Tibial nerve (tissue), 4 donors: ENCODE data around the gene IFIT3. TPM values are rescaled to one million over a fixed set of nuclear protein-coding genes. Genes with fewer than 3 reads are reported as not detected.
"Not testable (repeated sequence)": the region's sequence is repeated elsewhere in the genome, so short reads cannot be mapped to it uniquely, and the experiment has no call there.

Source experiments
- DNase-seq, 2 donors: peaks; one replicate each; pipeline ENCODE4 v3.0.0-alpha.2; 2019; ENCODE audit warnings: low spot score in 2 of 2
- H3K27ac ChIP-seq, 4 donors: fragments of 200-600 bp; sonication (generic) in 3 of 4; one replicate each; pipeline ENCODE4 v1.5.1; 2017 to 2019; ENCODE audit warnings: mild to moderate bottlenecking in 1 of 4
- H3K27me3 ChIP-seq, 2 donors: fragments of 200-600 bp; sonication (generic) in 1 of 2; one replicate each; pipeline versions ENCODE4 v1.5.1 to v1.6.0; 2017 to 2019
- H3K36me3 ChIP-seq, 3 donors: fragments of 200-600 bp; sonication (generic); one replicate each; pipeline ENCODE4 v1.5.1; 2018 to 2019
- H3K4me1 ChIP-seq, 4 donors: fragments of 200-600 bp; sonication (generic) in 3 of 4; one replicate each; pipeline ENCODE4 v1.5.1; 2017 to 2019
- H3K4me3 ChIP-seq, 4 donors: fragments of 200-600 bp; sonication (generic) in 3 of 4; one replicate each; pipeline ENCODE4 v1.5.1; 2017 to 2019; ENCODE audit warnings: mild to moderate bottlenecking in 1 of 4, moderate library complexity in 1 of 4
- H3K9me3 ChIP-seq, 4 donors: fragments of 200-600 bp; sonication (generic) in 3 of 4; one replicate each; pipeline ENCODE4 v1.5.1; 2017 to 2019
- EP300 ChIP-seq, 2 donors: sonication (generic); formaldehyde crosslinking; IDR thresholded peaks; one replicate each; pipeline ENCODE4 v1.6.1; 2017; ENCODE audit warnings: antibody characterized with exemption in 2 of 2, mild to moderate bottlenecking in 1 of 2
- POLR2A ChIP-seq, 2 donors: fragments of 450-650 bp; IDR thresholded peaks; one replicate each; pipeline ENCODE4 v1.6.1; 2017; ENCODE audit warnings: antibody characterized with exemption in 2 of 2, mild to moderate bottlenecking in 2 of 2, moderate library complexity in 2 of 2
- WGBS, 2 donors: methylation state at CpG; one replicate each; pipeline ENCODE4 v1.1.5; 2018; 5-methylcytosine and 5-hydroxymethylcytosine counted together
- total RNA-seq, 4 donors: library from RNA; depleted of rRNA; stranded (reverse); fragments of >200 nt; gene quantifications; one replicate each; pipeline ENCODE4 v1.1.0, GENCODE V29; 2016
- TF ChIP-seq, protein P1 (sequence below), 5 experiments: fragments of 200-600 bp in 3 of 5; fragments of 450-650 bp in 2 of 5; sonication (generic) in 3 of 5; IDR thresholded peaks; one replicate each; pipeline ENCODE4 v1.5.1; 2016 to 2019; ENCODE audit warnings: antibody characterized with exemption in 5 of 5, mild to moderate bottlenecking in 3 of 5, moderate library complexity in 2 of 5

Gene IFIT3
- total RNA-seq, 4 donors from 2014 or later, result 7.2 to 24.9 (median 17.6) TPM

DNA sequence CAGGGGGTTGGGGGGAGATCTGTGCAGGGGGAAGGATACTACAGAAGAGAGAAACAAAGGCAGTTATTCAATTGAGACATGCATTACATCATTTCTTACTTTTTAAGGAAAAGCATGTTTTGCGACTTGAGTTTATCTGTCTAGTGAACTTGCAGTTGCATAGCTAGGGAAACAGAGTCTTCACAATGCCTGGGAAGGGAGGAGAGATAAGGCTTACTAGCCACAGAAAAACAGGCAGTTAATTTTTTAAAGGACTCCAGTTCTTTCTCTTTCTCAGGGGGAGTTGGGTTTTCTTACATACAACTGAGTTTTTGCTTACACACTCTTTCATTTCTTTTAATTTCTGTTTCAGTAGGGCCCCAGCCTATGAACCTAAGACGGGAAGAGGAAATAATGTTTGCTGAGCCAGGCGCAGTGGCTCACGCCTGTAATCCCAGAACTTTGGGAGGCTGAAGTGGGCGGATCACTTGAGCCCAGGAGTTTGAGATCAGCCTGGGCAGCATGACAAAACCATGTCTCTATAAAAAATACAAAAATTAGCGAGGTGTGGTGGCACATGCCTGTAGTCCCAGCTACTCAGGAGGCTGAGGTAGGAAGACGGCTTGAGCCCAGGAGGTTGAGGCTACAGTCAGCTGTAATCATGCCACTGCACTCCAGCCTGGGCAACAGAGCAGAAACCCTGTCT, 23.0 kb downstream of the IFIT3 start:
- not testable (repeated sequence) for H3K9me3 ChIP-seq, H3K27me3 ChIP-seq, H3K4me3 ChIP-seq, H3K36me3 ChIP-seq
- TF ChIP-seq EP300 (IDR thresholded peaks at IDR 0.05), result peak in 1 of 2 donors; percentile 47
- Histone ChIP-seq H3K4me1 (peaks cover 0 to 70% (median 52%) of the 10 kb centered on the region in 4 donors), H3K27ac (peak overlapping the region; percentile 81 to 97 (median 84))
- DNase-seq, result peak in 1 of 2 donors; percentile 29
- 14 to 26% methylated on average over 7 of the region's 7 CpGs for WGBS, 2 donors

DNA sequence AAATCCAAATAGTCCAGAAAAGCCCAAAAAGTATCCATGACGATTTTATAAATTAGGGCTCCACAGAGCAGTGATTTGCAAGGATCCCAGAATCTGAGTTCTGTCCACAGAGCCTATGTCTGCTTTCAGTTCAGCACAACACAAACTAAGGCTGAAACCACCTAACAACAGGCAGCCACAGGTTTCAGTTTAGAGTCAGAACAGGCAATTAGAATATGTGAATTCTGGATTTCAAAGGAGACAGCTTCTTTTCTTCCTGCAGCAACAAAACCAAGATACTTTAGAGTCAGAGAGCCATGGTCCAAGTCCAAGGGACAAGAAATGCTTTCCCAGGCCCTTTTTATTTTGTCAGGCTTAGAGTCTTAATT, 23.6 kb downstream of the IFIT3 start:
- Histone ChIP-seq H3K4me3 (no peak overlapping the region), H3K36me3 (no peaks in the 10 kb centered on the region), H3K4me1 (peaks cover 0 to 64% (median 47%) of the 10 kb centered on the region in 4 donors), H3K27me3 (no peaks in the 10 kb centered on the region), H3K27ac (peak overlapping the region; percentile 81 to 97 (median 84)), H3K9me3 (no peaks in the 10 kb centered on the region)
- 16 to 20% methylated on average over 1 of the region's 1 CpG for WGBS, 2 donors
- no peak for DNase-seq
- TF ChIP-seq, protein P1, sequence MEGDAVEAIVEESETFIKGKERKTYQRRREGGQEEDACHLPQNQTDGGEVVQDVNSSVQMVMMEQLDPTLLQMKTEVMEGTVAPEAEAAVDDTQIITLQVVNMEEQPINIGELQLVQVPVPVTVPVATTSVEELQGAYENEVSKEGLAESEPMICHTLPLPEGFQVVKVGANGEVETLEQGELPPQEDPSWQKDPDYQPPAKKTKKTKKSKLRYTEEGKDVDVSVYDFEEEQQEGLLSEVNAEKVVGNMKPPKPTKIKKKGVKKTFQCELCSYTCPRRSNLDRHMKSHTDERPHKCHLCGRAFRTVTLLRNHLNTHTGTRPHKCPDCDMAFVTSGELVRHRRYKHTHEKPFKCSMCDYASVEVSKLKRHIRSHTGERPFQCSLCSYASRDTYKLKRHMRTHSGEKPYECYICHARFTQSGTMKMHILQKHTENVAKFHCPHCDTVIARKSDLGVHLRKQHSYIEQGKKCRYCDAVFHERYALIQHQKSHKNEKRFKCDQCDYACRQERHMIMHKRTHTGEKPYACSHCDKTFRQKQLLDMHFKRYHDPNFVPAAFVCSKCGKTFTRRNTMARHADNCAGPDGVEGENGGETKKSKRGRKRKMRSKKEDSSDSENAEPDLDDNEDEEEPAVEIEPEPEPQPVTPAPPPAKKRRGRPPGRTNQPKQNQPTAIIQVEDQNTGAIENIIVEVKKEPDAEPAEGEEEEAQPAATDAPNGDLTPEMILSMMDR (IDR thresholded peaks at IDR 0.05), result no peak
- TF ChIP-seq EP300 (IDR thresholded peaks at IDR 0.05) (no peak), POLR2A (IDR thresholded peaks at IDR 0.05) (no peak)

GRCh38 chr10:89351780-89352597, 24.2 kb downstream of the IFIT3 start:
- TF ChIP-seq POLR2A (IDR thresholded peaks at IDR 0.05) (no peak), EP300 (IDR thresholded peaks at IDR 0.05) (peak; percentile 17 to 82)
- TF ChIP-seq, protein P1 (IDR thresholded peaks at IDR 0.05), result no peak
- no peaks in the 10 kb centered on the region for H3K9me3 ChIP-seq
- DNase-seq, result no peak
- 20 to 24% methylated on average over 12 of the region's 12 CpGs for WGBS, 2 donors
- H3K4me1 ChIP-seq, result peaks cover 0 to 58% (median 41%) of the 10 kb centered on the region in 4 donors
- H3K4me3 ChIP-seq, result no peak overlapping the region
- peak overlapping the region; percentile 81 to 97 (median 84) for H3K27ac ChIP-seq
- H3K36me3 ChIP-seq, result no peaks in the 10 kb centered on the region
- H3K27me3 ChIP-seq, result no peaks in the 10 kb centered on the region

DNA sequence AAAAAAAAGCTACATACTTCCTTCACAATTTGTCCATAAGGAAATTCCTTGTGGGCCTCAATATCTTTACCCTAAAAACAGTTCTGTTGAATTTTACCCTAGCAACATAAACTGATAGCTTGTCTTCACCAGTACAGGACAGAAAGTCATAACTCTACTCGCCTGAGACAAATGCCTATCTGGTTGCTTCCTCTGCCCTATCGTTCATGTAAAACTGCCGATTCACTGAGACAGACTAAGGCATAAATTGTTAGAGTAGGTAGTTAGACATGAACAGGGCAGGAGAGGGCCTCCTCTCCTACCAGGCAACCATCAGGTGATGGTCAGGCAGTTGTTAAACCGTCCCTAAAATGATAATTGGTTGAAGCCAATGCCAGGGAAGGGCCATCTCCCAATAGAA, 25.0 kb downstream of the IFIT3 start:
- H3K36me3 ChIP-seq, result no peaks in the 10 kb centered on the region
- H3K9me3 ChIP-seq, result no peaks in the 10 kb centered on the region
- no peak for DNase-seq
- H3K27ac ChIP-seq, result peak overlapping the region; percentile 81 to 97 (median 84)
- TF ChIP-seq, protein P1 (IDR thresholded peaks at IDR 0.05), result no peak
- TF ChIP-seq EP300 (IDR thresholded peaks at IDR 0.05), result no peak
- TF ChIP-seq POLR2A (IDR thresholded peaks at IDR 0.05), result no peak
- H3K4me1 ChIP-seq, result peaks cover 0 to 52% (median 33%) of the 10 kb centered on the region in 4 donors
- no peaks in the 10 kb centered on the region for H3K27me3 ChIP-seq
- no peak overlapping the region for H3K4me3 ChIP-seq
- WGBS, 2 donors, result 75 to 76% methylated on average over 4 of the region's 4 CpGs

DNA sequence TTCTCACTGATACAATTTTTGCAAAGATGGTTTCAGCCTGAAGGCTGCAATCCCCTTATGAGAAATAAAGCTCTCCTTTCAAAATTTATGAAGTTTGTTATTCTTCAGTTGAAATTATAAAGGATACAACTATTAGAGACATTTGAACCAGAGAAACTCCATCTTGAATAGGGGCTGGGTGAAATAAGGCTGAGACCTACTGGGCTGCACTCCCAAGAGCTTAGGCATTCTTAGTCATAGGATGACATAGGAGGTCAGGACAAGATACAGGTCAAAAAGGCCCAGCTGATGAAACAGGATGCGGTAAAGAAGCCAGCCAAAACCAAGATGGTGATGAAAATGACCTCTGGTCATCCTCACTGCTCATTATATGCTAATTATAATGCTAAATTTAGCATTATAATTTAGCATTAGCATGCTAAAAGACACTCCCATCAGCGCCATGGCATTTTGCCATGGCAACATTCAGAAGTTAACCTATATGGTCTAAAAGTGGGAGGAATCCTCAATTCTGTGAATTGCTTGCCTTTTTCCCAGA, 27.7 kb downstream of the IFIT3 start:
- 66 to 85% methylated on average over 2 of the region's 2 CpGs for WGBS, 2 donors
- Histone ChIP-seq H3K27me3 (no peaks in the 10 kb centered on the region), H3K9me3 (no peaks in the 10 kb centered on the region), H3K4me3 (no peak overlapping the region), H3K36me3 (no peaks in the 10 kb centered on the region), H3K27ac (no peak overlapping the region), H3K4me1 (peaks cover 0 to 27% (median 19%) of the 10 kb centered on the region in 4 donors)
- no peak for DNase-seq
- TF ChIP-seq POLR2A (IDR thresholded peaks at IDR 0.05) (no peak), EP300 (IDR thresholded peaks at IDR 0.05) (no peak)
- TF ChIP-seq, protein P1 (IDR thresholded peaks at IDR 0.05), result no peak
